A673 (cell line): ENCODE data around the gene SSNA1.

Source experiments
- CTCF ChIP-seq: fragments of 300-800, 200-600 bp; sonication (generic); conservative IDR thresholded peaks from 2 replicates; pipeline ENCODE4 v1.5.1; 2017; ENCODE audit warnings: low read depth, mild to moderate bottlenecking, antibody characterized with exemption, low read length, moderate library complexity, mixed read lengths
- EZH2 ChIP-seq: fragments of 200-600 bp; sonication (generic); IDR thresholded peaks from 2 replicates; pipeline ENCODE4 v1.6.1; 2017; ENCODE audit warnings: borderline replicate concordance, low read depth, mild to moderate bottlenecking, mixed read lengths, antibody characterized with exemption, low read length; ENCODE audit not compliant: poor library complexity, severe bottlenecking

- TF ChIP-seq CTCF: no peak
- TF ChIP-seq EZH2: no peak
These were observed 5.3 kb downstream of the SSNA1 start for GRCh38 chr9:137193771-137194170.
